NCI-H1092 treated with DMSO at 0.1 percent for 48 hours (cell line): Measurements from ENCODE around the gene TAF1A.
A peak's percentile ranks its signal among the peaks of the same experiment; 100 is the strongest.

Experiments
- DNase-seq: peaks from one replicate; lab custom pipeline; 2025; lab: John Stamatoyannopoulos, UW

Gene TAF1A

DNA sequence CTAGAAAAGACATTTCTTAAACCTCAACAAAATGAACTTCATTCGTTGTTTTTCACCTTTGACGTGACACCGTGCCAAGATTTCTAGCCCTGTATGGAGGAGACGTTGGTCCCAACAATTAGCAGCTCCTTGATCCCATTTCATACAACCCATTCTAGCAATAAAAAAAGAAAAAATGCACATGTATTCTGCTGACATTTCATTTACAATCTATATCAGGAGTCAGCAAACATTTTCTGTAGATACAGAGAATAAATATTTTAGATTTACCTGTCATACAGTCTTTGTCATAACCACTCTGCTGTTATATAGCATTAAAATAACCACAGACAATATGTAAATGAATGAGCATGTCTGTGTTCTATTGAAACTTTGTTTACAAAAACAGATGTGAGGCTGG, 7.0 kb upstream of the TAF1A start:
- no peak for DNase-seq

DNA sequence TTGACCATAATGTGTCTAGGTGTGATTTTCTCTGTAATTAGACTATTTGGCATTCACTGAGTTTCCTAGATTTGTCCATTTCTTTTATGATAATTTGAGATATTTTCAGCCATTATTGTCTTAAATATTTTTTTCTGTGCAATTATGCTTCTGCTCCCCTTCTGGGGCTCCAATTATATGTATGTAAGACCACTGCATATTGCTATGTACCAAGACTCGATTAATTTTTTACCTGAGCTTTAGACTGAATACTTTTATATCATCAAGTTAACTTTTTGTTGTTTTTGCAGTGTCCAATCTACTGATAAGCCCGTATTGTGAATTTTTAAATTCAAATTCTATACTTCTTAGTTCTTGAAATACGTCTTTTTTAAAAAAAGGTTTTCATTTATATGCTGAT, 5.1 kb upstream of the TAF1A start:
- no peak for DNase-seq

DNA sequence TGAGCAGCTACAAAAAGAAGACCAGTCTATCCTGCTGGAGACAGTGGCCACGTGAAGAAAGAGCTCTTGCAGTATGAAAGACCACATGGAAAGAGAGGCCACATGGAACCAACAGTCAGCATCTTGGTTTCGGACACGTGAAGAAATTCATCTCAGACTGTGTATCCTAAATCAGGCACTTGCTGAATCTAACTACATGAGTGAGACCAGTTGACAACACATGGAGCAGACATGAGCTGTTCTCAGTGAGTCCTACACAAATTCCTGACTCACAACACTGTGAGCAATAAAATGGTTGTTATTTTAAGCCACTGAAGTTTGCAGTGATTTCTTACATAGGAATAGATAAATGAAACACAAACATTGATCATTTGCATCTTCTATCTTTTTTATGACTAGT, 2.4 kb upstream of the TAF1A start:
- no peak for DNase-seq

DNA sequence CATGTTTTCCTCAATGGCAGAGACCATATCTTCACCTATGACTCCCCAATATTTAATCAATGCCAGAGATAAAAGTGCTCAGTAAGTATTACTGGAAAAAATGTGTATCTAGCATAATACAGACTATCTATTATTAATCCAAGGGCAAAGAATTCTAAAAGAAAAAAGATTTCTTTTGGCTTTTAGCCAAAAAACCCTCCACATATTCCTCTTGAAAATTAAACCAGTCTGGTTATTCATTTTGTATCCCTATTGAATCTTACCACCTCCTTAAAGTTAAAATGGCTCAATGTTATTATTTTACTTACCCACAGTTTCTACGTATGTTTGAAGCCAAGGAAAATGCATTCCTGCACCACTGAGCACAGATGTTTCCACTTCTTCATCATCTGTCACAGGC, 1.6 kb downstream of the TAF1A start:
- no peak for DNase-seq

DNA sequence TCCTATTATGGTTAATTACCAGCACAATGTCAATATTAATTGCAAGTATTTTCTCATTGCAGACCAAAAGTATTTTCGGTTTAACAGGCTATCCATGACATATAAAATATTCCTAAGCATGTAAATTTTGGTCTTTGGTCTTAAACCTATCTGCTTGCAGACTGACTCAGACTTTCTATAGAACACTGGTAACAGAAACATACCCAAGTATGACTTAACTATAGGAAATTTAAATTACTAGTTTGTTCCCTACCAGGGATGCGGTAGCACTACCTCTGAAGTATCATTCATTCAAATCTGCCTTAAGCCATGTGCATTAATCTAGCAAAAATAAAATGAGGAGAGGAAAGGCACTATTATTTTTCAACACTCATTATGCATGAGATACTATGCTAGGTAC, 2.9 kb downstream of the TAF1A start:
- DNase-seq, result no peak

DNA sequence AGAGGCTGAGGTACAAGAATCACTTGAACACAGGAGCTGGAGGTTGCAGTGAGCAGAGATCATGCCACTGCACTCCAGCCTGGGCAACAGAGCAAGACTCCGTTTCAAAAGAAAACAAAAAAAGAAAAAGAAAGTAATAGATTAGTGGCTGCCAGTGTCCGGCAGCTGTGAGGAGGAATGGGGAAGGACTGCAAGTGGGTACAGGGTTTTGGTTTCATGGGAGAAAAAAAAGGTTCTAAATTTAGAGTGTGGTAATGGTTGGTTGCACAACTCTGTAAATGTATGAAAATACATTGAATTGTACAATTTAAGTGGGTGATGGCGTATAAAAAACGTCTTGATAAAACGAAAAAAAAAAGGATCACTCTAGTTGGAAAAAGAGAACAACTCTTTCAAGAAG, 6.7 kb downstream of the TAF1A start:
- no peak for DNase-seq

DNA sequence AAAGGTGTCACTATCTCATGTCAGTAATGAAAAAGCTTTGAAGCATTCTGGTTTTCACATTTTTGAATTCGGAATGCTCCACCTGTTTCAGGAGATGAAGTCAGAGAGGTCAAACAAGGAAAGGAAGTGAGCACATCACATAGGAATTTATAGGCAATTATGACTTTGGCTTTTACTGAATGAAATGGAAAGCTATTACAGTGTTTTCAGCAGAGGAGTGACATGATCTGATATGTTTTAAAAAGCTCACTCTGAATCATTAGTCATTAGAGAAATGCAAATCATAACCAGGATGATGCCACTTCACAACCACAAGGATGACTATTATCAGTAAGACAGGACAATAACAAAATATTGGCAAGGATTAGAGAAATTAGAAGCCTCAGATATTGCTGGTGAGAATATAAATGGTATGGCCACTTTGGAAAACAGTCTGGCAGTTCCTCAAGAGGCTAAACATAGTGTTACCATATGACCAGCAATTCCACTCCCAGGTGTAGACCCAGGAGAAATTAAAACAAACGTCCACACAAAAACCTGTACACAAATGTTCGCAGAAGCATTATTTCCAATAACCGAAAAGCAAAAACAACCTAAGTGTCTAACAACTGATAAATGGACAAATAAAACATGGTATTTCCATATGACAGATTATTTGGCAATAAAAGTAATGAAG, 7.5 kb downstream of the TAF1A start:
- DNase-seq, result no peak

DNA sequence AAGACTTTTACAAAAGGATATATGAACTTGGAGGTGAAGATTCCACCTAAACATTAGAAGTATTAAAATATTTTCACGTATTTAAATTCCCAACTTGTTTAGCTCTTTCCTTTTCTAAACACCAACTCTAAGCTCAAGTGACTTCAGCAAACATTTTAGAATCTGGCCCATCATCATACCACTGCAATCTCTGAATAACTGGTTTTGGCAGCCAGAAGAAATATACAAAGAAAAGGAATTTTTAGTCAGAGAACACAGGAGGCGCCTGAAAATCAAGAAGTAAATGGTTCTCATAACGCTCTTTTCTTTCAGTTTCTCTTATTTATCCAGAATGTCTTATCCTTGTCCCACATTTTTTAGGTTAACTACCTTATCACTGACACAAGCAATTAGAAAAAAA, 10.4 kb downstream of the TAF1A start:
- no peak for DNase-seq

DNA sequence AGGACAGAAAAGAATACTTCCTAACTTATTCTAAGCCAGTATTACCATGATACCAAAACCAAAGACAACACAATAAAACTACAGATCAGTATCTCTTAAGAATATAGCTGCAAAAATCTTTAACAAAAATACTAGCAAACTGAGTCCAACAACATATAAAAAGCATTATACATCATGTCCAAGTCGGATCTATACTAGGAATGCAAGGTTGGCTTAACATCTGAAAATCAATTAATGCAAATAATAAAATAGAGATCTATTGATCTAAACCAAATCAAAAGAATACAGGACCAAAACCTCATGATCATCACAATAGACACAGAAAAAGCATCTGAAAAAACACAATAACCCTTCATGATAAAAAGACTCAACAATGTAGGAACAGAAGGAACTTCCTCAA, 18.9 kb downstream of the TAF1A start:
- no peak for DNase-seq

DNA sequence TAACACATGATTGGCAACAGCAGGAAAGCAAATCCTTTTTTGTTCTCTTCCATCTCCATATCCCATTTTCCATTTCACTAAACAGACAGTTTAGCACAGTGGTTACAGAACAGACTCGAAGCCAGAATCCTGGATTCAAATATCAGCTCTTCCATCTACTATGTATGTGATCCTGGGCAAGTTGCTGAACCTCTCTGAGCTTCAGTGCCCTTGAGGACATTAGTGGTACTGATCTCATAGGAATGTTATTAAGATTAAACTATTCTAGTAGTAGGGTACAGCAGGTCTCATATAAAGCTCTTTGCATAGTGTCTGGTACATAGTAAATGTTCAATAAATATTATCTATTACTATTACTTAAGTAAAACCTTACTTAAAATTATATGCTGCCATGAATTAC, 28.1 kb downstream of the TAF1A start:
- DNase-seq, result no peak

DNA sequence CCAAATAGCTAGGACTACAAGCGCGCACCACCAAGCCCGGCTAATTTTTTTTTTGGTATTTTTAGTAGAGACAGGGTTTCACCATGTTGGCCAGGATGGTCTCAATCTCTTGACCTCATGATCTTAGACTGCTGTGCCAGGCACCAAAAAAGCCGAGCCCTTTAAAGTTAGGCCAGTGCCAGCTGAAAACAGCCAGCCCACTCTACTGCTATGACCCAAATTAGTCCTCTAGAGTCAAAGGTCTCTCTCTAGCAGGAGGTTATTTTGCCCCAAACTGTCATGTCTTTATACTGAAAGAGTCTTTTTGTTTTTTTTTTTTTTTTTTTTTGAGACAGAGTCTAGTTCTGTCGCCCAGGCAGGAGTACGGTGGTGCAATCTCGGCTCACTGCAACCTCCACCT, 32.2 kb downstream of the TAF1A start:
- no peak for DNase-seq

DNA sequence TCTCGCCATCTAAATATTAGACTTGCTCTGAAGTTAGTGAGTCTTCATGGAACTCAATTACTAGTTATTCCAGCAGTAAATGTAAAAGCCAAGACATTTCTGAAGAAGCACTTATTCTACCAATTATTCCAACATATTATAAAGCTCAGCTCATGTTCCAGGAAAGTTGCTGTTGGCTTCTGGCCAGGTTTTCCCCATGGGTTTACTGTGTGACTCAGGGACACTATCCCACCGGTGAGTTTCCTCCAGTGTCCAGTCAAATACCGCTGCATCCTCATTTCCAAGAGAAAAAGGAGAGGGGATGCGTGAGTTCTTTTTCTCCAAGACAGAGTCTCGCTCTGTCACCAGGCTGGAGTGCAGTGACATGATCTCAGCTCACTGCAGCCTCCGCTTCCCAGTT, 32.6 kb downstream of the TAF1A start:
- no peak for DNase-seq

DNA sequence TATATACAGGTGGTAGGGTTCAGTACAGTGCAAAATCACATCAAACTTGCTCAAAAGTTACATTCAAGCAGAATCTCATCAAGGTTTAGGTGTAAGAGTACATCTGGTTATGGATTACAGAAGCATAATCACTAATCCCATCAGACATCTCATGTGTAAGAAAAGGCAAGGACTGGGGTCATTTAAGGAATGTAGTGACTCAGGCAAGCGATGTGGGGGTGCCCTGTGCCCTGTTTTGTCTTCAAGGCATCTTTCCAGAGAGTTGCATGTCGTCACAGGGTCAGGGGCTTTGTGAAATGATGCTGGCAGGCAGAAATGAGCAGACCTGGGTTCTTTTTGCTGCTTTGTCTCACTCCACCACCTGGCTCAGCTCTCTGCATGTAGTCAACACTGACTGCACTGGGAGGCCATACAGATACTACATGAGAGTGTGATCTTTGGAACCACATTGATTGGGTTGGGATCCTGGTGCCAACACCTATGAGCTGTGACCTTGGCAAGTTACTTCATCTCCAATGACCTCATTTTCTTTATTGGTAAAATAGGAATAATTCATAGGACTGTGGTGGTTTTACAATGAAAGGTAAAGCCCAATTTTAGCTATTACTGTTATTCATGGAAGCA, 33.6 kb downstream of the TAF1A start:
- no peak for DNase-seq

DNA sequence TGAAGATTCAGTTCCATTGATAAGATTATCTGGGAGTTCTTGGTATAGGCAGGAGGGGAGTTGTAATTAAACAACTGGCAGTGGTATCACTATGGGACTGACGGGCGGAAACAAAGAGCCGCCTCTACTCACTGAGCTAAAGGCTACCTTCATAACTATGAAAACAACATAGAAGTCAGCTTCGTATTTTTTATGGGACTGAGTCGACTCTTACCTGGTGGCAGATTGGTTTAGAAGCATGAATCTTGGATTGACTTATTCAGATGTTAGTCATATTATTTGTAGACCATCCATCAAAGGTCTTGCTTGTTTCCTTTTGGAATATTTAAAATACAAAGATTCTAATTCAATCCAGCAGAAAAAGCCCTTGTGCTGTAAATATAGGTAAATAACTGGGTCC, 35.6 kb downstream of the TAF1A start:
- DNase-seq, result no peak

DNA sequence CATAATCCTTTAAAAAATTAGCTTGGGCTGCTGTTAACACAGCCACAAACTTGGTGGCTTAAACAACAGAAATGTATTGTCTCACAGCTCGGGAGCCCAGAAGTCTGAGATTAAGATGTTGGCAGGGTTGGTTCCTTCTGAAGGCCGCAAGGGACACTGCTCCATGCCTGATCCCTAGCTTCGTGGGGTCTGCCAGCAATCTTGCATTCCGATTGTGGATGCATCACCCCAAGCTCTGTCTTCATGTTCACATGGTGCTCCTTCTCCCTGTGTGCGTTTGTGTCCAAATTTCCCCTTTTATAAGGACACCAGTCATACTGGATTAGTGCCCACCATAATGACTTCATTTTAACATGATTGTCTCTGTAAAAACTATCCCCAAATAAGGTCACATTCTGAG, 36.9 kb downstream of the TAF1A start:
- DNase-seq, result no peak

DNA sequence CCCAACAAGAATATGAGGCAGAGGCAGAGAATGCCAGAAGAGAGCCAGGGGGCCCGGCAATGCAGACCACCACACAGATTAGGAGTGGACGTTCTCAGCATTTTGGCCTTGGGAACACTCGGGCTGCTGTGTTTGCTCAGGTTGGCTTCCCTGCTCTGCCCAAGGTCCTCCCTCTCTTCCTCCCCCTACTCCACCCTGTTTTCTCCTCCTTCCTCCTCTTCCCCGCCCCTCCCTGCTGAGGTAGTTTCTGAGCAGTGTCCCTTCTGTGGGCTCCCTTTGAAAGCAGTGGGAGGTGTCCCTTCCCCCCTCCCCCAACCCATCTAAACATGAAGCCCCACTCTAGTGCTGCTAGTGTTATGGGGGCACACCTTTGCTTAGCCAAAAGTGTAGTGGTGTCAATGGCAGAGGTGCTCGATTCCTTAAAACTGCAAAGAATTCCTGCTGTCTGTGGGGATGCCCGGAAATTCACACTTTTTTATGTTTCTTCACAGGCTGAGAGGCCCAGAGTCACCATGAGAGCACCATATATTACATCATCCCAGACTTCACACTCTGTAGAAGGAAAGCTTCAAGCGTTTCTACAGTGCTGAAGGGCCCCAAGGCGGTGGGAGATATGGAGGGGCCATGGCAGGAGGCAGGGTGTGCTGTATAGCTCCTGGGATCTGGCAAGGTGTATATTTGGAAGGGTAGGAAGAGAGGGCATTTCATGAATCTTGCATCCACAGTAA, 41.6 kb downstream of the TAF1A start, which contains the start of gene HHIPL2:
HHIPL2 (minus strand) TSS at position 161 of the 728 bp plus-strand sequence; CDS start at position 101, 60 bp downstream.
- no peak for DNase-seq

DNA sequence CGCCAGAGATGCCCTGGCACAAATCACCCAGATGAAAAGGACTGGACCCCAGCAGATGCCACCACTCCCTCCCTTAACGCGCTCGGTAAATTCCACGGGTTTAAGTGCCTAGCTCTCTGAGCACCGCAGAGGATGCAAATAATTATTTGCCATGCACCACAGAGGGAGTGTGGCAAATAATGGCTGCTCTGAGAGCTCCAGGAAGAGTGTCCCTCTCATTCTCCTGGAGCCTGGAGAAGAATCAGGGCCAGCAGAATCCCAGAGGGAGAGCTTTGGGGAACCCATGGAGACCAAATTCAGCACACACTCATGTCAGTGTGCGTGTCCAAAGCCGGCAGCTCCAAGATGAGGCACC, 42.5 kb downstream of the TAF1A start:
- no peak for DNase-seq

DNA sequence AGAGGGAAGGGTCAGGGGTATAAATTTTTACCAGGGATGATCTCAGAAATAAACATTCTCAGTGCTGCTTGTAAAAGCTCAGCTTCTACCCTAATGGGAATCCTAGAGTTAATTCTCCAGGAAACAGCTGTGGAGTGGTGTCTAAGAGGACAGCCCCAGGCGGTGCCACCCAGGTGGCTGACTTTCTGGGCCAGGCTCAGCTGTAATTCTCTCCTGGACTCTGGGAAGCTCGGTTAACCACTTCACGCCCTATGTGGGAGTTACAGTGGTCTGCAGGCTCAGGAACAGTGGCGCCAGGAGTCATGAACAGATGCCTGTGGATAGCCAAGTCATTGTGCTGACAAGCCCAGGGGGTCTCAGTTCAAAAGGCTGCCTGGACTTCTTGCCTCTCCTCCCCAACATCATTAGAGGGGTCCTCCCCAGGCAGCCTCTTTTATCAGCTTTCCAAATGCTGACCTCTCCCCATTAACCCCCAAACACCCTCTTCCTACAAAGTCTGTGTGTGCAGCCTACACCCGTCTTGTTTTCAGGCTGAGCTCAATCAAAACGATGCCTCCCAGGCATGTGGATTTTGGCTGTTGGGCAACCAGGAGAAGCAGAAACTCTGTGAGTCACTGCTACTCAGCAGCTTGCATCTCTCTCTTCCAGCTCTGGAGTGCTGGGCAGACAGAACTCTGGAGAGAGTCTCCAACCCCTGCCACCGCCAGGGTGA, 43.0 kb downstream of the TAF1A start:
- peak; percentile 44 for DNase-seq

DNA sequence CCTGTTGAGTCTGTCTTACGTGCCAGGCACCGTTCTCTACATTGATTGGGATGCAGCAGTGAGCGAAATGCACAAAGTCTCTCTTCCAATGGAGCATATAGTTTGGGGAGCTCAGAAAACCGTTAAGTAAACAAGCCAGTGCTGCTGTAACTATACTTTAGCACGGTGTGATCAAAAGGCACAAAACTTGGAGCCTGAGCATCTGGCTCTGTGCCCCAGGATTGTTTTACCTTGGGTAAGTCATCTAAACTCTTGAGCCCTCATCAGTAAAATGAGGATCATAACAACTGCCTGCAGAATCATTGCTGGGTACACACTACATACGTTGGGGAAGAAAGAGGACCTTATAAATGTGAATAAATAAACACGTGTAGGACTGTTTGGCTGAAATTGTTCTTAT, 43.6 kb downstream of the TAF1A start:
- peak; percentile 44 for DNase-seq

DNA sequence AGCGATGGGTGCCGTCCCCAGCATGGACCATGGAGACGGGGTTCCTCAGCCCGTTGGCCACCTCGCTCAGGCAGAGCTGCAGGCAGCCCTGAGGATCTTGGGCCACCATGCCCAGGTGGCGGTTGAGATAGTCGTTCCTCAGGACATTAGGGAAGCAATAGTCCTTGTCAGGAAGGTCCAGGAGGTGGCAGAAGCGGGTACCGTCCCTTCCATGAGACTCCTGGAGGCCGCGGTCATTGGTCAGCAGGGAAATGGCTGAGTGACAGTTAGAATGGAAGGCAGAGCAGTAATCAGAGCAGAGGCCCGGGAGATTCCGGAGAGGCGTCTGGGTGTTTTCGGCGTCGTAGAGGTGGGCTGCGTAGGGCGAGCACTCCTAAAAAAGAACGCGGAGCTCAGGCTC, 45.9 kb downstream of the TAF1A start:
- DNase-seq, result no peak

DNA sequence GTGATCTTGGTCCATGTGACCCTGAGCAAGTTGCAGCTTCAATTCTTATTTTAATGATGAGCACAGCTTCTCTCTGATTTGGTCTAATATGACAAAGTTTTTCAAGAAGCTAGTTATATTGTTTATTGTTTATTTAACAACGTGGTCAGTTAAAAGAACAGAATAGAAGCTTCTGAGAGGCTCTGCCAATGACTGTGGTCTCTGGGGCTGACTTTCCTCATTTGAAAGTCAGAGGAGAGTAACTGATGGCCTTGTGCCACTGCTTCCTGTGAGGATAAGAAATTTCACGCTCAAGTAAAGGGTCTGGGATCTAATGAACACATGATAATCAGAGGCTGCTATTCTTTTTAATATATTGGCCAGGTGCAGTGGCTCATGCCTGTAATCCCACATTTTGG, 49.1 kb downstream of the TAF1A start:
- DNase-seq, result no peak

DNA sequence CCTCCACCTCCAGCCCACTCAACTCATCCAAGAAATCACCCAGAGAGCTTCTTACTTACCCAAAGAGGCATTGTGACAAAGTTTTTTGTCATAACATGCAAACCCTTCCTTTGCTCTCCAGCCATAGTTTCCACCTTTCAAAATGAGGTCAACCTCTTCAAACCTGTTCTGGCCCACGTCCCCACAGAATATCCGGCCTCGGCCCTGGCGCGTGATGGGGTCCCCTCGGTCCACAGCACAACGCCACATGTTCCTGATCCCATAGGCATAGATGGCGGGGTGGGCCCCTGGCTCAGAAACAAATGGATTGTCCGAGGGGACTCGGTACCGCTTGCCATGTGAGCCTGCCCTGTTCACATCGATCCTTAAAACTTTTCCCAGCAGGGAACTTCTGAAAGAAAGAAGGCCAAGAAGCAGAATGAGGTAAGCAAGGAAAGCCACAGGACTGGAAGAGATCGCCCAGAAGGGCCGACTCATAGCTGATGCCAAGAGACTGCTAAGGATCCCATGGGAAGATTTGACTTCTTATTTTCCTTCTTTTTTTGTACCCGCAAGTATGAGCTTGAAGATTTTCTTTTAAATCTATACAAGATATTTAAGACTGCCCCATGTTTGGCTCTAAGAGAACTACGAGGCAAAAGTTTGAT, 49.7 kb downstream of the TAF1A start:
- no peak for DNase-seq
